Upper lobe of right lung (tissue), 1 donor: ENCODE results near the gene CLIC5. TPM values are rescaled to one million over a fixed set of nuclear protein-coding genes. Genes with fewer than 3 reads are reported as not detected.
A peak's percentile ranks its signal among the peaks of the same experiment; 100 is the strongest.

Source experiments
- ATAC-seq: fragments of 200-7000 bp; cut with Tn5 transposase; one replicate; pipeline ENCODE4 v1.9.1; 2020; ENCODE audit warnings: mild to moderate bottlenecking, moderate library complexity
- DNase-seq: peaks from one replicate; pipeline ENCODE4 v3.0.0-alpha.2; 2020
- H3K27ac ChIP-seq: fragments of 200-600 bp; one replicate; pipeline ENCODE4 v1.8.0; 2022
- H3K27me3 ChIP-seq: fragments of 200-600 bp; one replicate; pipeline ENCODE4 v1.8.0; 2022; ENCODE audit warnings: mild to moderate bottlenecking
- H3K36me3 ChIP-seq: fragments of 200-600 bp; one replicate; pipeline ENCODE4 v1.8.0; 2022
- H3K4me1 ChIP-seq: fragments of 200-600 bp; one replicate; pipeline ENCODE4 v1.8.0; 2022
- H3K4me3 ChIP-seq: fragments of 200-600 bp; one replicate; pipeline ENCODE4 v1.8.0; 2022; ENCODE audit warnings: mild to moderate bottlenecking
- H3K9me3 ChIP-seq: fragments of 200-600 bp; one replicate; pipeline ENCODE4 v1.8.0; 2022
- intact Hi-C: fragments of 100-400 bp; cut with DNase I; formaldehyde crosslinking; loops from one replicate; pipeline ENCODE4 v1.11.0; 2022
- total RNA-seq: library from RNA; stranded (reverse); fragmentation: NEBNext Ultra II Directional; extraction: Animal tissue kit (Norgen Biotek cat#: 25700); gene quantifications from one replicate; pipeline ENCODE4 v1.2.1, GENCODE V29; 2021
- TF ChIP-seq, protein P1 (sequence below): fragments of 200-600 bp; IDR thresholded peaks from one replicate; pipeline ENCODE4 v1.8.0; 2022; ENCODE audit warnings: antibody characterized with exemption
- donor health status: DM: no; HTN: yes; CAD: no; lungs with severe emphysema.

The CLIC5 gene
- total RNA-seq, 1 donor from 2014 or later, result 131 TPM

DNA sequence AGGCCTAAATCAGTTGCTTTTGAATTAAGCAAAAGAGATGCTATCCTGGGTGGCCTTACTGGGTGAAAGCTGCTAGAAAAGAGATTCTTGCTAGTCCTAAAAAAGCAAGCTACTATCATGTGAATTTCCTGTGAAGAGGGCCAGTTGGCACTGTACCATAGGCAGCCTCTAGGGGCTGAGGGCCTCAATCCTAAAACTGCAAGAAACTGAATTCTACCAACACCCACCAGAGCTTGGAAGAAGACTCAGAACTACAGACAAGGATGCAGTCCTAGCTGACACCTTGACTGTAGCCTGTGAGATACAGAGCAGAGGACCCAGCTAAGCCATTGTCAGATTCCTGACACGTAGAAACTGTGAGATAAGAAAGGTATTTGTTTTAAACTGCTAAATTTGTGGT lies 24.5 kb downstream of the CLIC5 start:
- Histone ChIP-seq H3K9me3 (no peaks in the 10 kb centered on the region), H3K36me3 (no peaks in the 10 kb centered on the region), H3K27ac (no peak overlapping the region), H3K4me3 (no peak overlapping the region), H3K4me1 (no peaks in the 10 kb centered on the region), H3K27me3 (no peaks in the 10 kb centered on the region)
- TF ChIP-seq, protein P1, sequence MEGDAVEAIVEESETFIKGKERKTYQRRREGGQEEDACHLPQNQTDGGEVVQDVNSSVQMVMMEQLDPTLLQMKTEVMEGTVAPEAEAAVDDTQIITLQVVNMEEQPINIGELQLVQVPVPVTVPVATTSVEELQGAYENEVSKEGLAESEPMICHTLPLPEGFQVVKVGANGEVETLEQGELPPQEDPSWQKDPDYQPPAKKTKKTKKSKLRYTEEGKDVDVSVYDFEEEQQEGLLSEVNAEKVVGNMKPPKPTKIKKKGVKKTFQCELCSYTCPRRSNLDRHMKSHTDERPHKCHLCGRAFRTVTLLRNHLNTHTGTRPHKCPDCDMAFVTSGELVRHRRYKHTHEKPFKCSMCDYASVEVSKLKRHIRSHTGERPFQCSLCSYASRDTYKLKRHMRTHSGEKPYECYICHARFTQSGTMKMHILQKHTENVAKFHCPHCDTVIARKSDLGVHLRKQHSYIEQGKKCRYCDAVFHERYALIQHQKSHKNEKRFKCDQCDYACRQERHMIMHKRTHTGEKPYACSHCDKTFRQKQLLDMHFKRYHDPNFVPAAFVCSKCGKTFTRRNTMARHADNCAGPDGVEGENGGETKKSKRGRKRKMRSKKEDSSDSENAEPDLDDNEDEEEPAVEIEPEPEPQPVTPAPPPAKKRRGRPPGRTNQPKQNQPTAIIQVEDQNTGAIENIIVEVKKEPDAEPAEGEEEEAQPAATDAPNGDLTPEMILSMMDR, result peak; percentile 9
- intact Hi-C loops, result no loop called here
- DNase-seq (no peak), ATAC-seq (no peak)

GRCh38 chr6:45990162-45990561 lies 25.5 kb downstream of the CLIC5 start:
- ATAC-seq (no peak), DNase-seq (no peak)
- Histone ChIP-seq H3K27ac (no peak overlapping the region), H3K27me3 (no peaks in the 10 kb centered on the region), H3K9me3 (no peaks in the 10 kb centered on the region), H3K36me3 (no peaks in the 10 kb centered on the region), H3K4me1 (no peaks in the 10 kb centered on the region), H3K4me3 (no peak overlapping the region)
- intact Hi-C loops, result no loop called here
- TF ChIP-seq, protein P1, result no peak

GRCh38 chr6:45988635-45989034 lies 27.0 kb downstream of the CLIC5 start:
- Histone ChIP-seq H3K4me1 (no peaks in the 10 kb centered on the region), H3K27ac (no peak overlapping the region), H3K9me3 (no peaks in the 10 kb centered on the region), H3K36me3 (no peaks in the 10 kb centered on the region), H3K4me3 (no peak overlapping the region), H3K27me3 (no peaks in the 10 kb centered on the region)
- intact Hi-C loops, result no loop called here
- DNase-seq, result no peak
- TF ChIP-seq, protein P1, result no peak
- no peak for ATAC-seq

GRCh38 chr6:45987856-45988255 lies 27.8 kb downstream of the CLIC5 start:
- no peaks in the 10 kb centered on the region for H3K9me3 ChIP-seq
- H3K27ac ChIP-seq, result no peak overlapping the region
- ATAC-seq, result no peak
- TF ChIP-seq, protein P1, result no peak
- no peak for DNase-seq
- H3K27me3 ChIP-seq, result no peaks in the 10 kb centered on the region
- intact Hi-C loops, result no loop called here
- H3K36me3 ChIP-seq, result no peaks in the 10 kb centered on the region
- no peaks in the 10 kb centered on the region for H3K4me1 ChIP-seq
- no peak overlapping the region for H3K4me3 ChIP-seq

GRCh38 chr6:45986746-45987274 lies 28.9 kb downstream of the CLIC5 start:
- ATAC-seq, result peak; percentile 34
- Histone ChIP-seq H3K4me1 (no peaks in the 10 kb centered on the region), H3K27me3 (no peaks in the 10 kb centered on the region), H3K36me3 (no peaks in the 10 kb centered on the region), H3K9me3 (no peaks in the 10 kb centered on the region), H3K4me3 (no peak overlapping the region), H3K27ac (no peak overlapping the region)
- intact Hi-C loops, result no loop called here
- TF ChIP-seq, protein P1, result no peak
- DNase-seq, result no peak
